ENCODE measurements around the gene IL25.

- TF ChIP-seq CTCF (IDR thresholded peaks at IDR 0.05; ENCODE audit: borderline replicate concordance, extremely low read depth, low read length, poor library complexity, severe bottlenecking) (no peak), EZH2 (IDR thresholded peaks at IDR 0.05; ENCODE audit: borderline replicate concordance, low read depth, low read length, severe bottlenecking) (no peak)
These were observed 10.4 kb upstream of the IL25 start for GRCh38 chr14:23362200-23362599.
